ENCODE results near the gene SLIT1. TPM values are rescaled to one million over a fixed set of nuclear protein-coding genes. Genes with fewer than 3 reads are reported as not detected.

The SLIT1 gene
- polyA plus RNA-seq, 10 donors = 0.39 to 1.9 (median 0.84) TPM

- DNase-seq = no peak
These were observed 45.5 kb downstream of the SLIT1 start for GRCh38 chr10:97140049-97140846.

- no peak for DNase-seq
These were observed 46.1 kb downstream of the SLIT1 start for GRCh38 chr10:97139651-97140048.

DNA sequence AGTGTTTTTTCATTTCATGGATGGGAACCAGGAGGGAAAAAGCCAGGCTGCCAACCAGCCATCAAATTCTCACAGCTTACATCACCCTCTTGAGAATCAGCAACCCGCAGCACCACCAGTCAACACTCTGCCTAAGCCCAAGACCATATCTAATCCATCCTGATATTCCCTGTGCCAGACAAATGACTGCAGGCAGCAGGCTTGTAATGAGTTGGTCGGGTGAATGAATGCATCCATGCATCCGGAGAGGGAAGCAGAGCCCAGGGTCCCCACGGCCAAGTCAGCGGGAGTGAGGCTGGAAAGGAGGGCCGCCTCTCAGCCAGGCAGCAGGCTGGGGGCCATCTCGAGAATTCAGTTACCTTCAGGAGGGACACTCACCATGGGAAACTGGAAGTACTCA, 46.9 kb downstream of the SLIT1 start:
- DNase-seq = no peak

DNA sequence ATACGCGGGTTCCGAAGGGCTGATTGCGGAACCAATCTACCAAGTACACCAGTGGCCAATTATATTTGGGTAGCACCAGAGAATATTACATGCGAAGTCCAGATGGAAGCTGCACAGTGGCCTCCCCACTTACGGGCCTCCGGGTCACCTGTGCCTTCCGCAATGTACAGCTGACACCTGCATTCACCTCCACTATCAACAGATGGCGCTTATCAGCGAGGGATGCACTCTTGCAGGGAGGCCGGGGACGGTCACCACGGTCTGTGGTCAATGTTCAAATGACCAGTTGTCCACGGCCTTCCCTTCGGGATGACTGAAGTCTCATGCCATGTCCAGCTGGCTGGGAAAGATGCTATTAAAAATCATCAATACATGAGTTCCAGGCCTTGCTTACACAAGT, 47.6 kb downstream of the SLIT1 start:
- no peak for DNase-seq

GRCh38 chr10:97136756-97137155, 49.0 kb downstream of the SLIT1 start:
- no peak for DNase-seq

DNA sequence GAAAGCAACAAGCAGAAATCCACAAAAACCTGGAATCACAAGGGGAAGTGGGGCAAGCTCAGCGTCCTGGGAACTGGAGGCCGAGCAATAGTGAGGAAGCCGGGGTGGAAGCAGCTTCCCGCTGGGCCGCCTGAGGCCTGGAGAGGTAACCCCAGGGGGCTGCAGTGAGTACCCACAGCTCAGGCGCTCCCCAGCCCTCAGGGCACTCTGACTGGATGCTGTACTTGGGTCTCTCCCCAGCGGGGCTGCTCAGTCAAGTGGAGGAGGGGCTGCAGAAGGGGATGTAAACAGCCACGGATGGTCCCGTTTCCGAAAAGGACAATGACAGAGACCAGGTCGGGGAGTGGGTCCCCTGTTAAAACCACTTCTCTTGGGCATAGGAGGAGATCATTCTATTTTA, 50.3 kb downstream of the SLIT1 start:
- no peak for DNase-seq

GRCh38 chr10:97134983-97135382, 50.8 kb downstream of the SLIT1 start:
- no peak for DNase-seq

DNA sequence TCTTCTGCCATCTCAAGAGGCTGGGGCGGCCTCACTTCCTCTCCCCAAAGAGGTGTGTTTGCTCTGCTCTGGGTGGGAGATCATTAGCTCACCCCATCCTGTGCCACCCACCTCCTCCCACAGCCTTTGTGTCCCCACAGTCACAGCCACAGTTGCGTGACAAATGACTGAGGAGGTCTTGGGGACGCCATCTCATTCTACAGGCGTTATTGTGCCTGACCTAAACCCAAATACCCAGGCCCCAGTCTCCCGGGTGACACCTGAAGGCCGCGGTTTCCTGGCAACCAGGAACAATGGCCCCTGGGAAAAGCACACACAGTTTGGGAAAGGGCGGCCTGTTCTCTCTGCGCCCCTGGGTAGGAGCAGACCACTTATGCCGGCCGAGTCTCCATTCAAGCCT, 51.6 kb downstream of the SLIT1 start:
- no peak for DNase-seq

DNA sequence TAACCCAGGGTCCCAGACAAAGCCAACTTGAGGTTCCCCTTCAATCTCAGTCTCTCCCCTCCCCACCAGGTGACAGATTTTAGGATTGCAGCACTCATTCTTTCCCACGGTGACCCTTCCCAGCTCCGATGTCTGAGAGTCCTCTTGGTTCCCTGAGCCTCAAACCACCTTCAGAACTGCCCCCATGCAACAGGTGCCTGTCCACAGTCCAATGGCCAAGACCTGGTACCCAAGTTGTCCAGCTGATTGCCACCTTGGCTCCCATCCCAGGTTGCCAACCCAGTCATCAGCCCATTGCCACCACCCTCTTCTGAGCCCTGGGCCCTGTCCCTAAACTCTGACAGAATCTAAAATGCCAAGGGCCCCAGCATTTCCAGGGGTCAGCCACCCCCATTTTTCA, 53.5 kb downstream of the SLIT1 start:
- no peak for DNase-seq

- peak; percentile 29 to 60 (median 52) for DNase-seq
These were observed 54.1 kb downstream of the SLIT1 start for GRCh38 chr10:97131666-97132065.

DNA sequence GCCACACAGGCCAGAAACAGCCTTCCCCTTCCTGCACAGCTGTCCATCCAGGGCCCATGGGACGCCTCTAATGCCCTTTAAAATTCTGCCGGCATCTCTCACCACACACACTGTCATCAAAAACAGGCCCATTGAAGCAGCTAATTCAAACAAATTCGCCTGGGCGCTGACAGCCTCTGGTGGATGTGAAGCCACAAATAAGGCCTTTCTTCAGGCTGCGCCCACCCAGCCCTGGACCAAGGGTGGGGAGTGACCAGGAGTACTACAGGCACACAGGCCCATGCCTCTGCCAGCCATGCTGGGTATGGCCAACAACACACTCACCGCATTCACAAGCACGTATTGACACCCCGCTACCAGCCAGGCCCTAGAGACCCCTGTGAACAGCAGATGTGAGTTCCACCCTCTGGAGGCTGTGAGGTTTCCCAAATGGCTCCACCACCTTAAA, 54.6 kb downstream of the SLIT1 start:
- peak in 1 of 3 donors; percentile 35 for DNase-seq

DNA sequence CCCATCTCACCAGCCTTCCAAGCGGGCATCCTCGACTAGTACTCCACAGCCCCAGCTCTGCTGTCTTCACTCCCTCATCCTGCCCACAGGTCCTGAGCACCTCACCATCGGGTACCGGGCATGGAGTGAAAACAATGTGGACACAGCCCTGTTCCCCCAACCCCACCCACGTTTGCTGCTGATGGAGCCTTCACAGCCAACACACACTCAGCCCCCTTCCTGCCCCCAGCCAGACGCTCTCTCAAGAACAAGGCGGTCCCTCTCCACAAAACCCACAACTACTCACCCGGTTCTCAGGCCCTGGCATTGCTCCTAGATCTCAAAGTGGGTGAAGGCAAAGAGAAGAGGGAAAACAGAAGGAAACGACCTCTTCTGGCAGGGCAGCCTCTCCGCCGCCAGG, 56.1 kb downstream of the SLIT1 start:
- DNase-seq = no peak

GRCh38 chr10:97128516-97129154, 57.1 kb downstream of the SLIT1 start:
- DNase-seq = no peak

DNA sequence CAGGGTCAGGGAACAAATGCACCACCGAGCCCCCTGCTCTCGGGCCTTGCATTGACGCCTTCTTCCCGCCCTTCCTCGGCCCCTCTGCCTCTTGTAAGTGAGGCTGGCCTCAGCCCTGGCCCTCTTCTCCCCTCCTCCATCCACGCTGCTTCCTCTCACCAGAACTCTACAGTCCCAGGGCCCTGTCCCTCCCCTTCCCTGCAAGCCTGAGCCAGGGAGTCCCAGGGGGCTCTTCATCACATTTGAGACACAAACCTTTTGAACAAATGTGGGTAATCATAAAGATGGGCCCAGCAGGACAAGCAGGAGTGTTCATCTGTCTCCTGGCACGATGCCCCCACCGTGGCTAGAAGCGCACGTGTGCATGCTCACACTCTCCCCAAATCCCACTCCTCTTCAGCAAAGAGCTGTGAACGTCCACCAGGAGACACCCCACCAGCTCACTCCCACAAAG, 57.7 kb downstream of the SLIT1 start:
- DNase-seq = no peak

DNA sequence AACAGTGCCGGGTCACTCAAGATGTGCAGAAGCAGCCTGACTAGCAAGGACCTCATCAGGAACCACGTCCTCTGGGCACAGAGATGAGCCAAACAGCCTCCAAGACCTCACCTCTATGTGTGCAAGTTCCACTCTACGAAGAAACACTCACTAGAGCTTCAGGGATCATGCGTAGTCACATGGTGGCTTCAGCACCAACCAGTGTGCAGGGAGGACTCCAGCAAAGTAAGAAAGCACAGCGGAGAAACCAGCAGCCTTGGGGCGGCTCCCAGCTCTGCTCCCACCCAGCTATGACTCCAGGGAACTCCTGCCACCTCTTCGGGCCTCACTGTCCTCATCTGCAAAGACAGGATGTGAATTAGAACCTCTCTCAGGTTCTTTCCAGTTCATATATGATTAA, 58.2 kb downstream of the SLIT1 start:
- no peak for DNase-seq

- DNase-seq = no peak
These were observed 61.5 kb downstream of the SLIT1 start for GRCh38 chr10:97124211-97124610.

DNA sequence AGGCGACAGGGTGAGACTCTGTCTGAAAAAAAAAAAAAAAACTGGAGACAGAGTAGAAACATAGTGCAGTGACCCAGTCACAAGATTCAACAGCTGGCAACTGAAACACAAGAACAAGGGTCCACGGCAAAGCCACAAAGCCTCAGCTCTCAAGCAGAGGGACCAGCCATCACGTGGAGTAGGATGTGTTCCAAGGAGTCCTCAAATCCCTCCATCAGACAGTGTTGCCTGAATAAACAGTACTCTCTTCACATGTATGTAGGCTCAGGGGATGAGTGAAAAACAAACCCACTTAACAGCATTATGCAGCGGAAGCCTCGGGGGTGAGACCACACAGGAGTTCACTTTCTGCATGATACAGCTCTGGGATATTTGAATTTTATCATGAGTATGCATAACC, 62.0 kb downstream of the SLIT1 start:
- DNase-seq = no peak

- no peak for DNase-seq
These were observed 64.7 kb downstream of the SLIT1 start for GRCh38 chr10:97121041-97121440.

- no peak for DNase-seq
These were observed 65.4 kb downstream of the SLIT1 start for GRCh38 chr10:97120370-97120769.

- DNase-seq = no peak
These were observed 66.6 kb downstream of the SLIT1 start for GRCh38 chr10:97119058-97119745.

DNA sequence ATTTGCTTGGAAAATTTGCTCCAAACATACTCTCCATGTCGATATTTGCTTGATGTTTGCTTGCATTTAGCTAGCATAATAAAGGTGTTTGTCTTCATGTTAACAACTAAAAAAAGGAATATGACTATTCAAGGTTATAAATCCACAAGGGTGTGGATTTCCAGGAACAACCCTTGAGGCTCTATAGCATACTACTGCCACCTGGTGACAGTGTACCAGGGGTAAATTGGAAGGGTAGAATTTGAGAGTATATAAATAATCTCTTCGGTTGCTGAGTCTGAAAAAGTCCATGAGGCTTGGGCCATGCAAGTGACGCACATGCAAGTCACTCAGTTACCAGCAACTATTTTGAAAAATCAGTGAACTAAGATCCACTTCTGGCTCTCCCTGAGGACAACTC, 68.4 kb downstream of the SLIT1 start:
- no peak for DNase-seq

- DNase-seq = no peak
These were observed 69.1 kb downstream of the SLIT1 start for GRCh38 chr10:97116462-97117162.

Data from muscle of back (tissue), 11 donors.